HFF-Myc (cell line): Measurements from ENCODE around the gene ZNF37A.
"Not testable (repeated sequence)": the region's sequence is repeated elsewhere in the genome, so short reads cannot be mapped to it uniquely, and the experiment has no call there.

ENCODE experiments used
- DNase-seq: peaks from one replicate; pipeline ENCODE4 v3.0.0-alpha.2; 2011; ENCODE audit warnings: low read depth; ENCODE audit errors: extremely low read depth
- H3K4me3 ChIP-seq: replicated peaks from 2 replicates; pipeline ENCODE4 v1.5.1; 2011; ENCODE audit warnings: low read depth, mild to moderate bottlenecking, control low read depth, low read length
- TF ChIP-seq, protein P1 (sequence below): IDR thresholded peaks from 2 replicates; pipeline ENCODE4 v1.5.1; 2012; ENCODE audit warnings: mild to moderate bottlenecking, low read depth, low read length, control low read depth; ENCODE audit errors: missing control alignments

The ZNF37A gene

DNA sequence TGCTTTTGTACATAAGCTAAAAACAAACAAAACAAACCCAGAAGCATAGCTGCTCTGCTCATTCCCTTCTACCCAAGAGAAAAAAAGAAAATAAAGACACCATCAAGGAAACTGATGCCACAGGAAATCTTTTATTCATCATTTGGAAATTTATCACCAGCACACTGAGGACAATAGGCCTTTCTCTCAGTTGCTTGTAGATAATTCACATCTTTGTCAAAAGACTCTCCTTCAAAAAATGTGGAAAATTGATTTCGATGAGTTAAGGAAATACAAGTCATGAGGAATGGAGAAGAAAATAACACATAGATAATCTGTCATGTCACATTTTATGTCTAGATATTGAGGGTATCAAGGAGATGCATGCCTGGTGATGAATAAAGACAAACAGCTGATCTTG lies 53.5 kb downstream of the ZNF37A start:
- TF ChIP-seq, protein P1, sequence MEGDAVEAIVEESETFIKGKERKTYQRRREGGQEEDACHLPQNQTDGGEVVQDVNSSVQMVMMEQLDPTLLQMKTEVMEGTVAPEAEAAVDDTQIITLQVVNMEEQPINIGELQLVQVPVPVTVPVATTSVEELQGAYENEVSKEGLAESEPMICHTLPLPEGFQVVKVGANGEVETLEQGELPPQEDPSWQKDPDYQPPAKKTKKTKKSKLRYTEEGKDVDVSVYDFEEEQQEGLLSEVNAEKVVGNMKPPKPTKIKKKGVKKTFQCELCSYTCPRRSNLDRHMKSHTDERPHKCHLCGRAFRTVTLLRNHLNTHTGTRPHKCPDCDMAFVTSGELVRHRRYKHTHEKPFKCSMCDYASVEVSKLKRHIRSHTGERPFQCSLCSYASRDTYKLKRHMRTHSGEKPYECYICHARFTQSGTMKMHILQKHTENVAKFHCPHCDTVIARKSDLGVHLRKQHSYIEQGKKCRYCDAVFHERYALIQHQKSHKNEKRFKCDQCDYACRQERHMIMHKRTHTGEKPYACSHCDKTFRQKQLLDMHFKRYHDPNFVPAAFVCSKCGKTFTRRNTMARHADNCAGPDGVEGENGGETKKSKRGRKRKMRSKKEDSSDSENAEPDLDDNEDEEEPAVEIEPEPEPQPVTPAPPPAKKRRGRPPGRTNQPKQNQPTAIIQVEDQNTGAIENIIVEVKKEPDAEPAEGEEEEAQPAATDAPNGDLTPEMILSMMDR: no peak
- H3K4me3 ChIP-seq: no peak overlapping the region
- DNase-seq: no peak

GRCh38 chr10:38150891-38151463 lies 56.8 kb downstream of the ZNF37A start:
- not testable (repeated sequence) for DNase-seq, H3K4me3 ChIP-seq

DNA sequence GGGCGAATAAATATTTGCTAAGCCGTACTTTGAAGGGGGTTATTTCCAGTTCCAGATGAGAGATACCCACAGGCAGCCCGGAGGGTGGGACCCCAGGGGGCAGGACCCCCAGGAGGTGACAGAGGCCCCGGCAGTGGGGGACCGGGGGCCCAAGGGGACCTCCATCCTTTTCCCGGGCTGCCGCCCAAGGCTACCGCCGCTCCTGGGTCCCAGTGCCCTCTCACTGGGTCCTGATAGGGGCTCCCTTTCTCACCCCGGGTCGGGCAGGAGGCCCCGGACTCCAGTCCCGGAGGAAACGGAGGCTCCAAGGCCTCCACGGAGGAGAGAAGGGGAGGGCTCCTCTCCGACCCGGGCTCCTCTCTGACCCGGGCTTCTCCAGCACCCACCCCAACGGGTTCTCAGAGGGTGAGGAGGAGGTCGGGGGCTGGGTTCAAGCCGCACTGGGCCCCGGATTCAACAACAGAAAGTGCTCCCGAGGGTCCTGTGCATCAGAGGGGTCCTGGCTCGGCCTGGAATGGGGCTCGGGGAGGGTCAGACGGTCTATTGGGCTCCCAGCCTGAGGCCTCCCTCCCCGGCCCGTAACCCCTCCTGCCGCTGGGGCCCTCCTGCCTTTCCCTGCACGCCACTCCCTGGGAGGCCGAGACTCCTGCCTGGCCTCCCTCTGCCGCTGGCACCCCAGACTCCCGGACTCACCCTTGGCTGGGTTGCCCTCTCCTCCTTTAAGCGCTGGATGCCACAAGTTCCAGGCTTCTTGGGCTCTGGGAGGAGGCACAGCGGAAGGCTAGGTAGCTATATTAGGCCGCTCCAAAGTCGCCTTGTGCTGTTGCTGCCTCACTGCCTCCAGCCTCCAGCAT lies 62.5 kb downstream of the ZNF37A start:
- H3K4me3 ChIP-seq: no peak overlapping the region
- no peak for DNase-seq
- TF ChIP-seq, protein P1: no peak

DNA sequence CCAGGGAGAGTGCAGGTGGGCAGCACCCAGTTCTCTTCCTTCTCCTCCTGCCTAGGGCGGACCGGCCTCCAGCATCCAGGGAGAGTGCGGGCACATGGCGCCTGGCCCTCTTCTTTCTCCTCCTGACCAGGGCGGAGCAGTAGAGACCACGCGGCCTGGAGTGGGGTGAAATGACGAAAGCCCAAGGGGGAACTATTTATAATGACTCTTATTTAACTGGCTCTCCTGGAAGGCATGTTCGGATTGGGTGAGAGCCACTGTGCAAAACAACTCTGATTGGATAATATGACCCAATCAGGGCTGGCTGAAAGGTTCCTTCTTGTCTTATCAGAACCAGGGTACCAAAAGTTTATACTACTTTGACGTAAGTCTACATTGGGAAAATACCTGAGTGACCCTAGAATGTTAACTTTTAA lies 63.1 kb downstream of the ZNF37A start:
- no peak for DNase-seq
- H3K4me3 ChIP-seq: no peak overlapping the region
- TF ChIP-seq, protein P1: no peak

DNA sequence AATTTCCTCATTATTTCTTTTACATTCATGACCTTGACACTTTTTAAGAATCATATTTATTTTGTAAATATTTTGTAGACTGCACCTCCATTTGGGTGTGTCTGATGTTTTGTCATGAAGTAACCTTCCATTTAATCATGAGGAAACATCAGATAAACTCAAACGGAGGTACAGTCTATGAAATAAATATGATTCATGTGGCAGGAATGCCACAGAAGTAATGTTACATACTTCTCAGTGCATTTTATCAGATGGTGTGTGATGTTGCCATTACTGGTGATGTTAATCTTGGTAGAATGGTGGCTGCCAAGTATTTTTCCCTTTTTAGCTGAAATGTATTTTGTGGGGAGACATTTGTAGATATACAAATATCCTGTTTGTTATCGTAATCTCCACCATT lies 64.9 kb downstream of the ZNF37A start:
- TF ChIP-seq, protein P1: no peak
- H3K4me3 ChIP-seq: no peak overlapping the region
- DNase-seq: no peak

GRCh38 chr10:38163617-38164016 lies 69.5 kb downstream of the ZNF37A start:
- no peak for DNase-seq
- H3K4me3 ChIP-seq: no peak overlapping the region
- TF ChIP-seq, protein P1: no peak

GRCh38 chr10:38174336-38174735 lies 80.2 kb downstream of the ZNF37A start:
- TF ChIP-seq, protein P1: no peak
- DNase-seq: no peak
- H3K4me3 ChIP-seq: no peak overlapping the region
